Measurements from ENCODE around the gene PACSIN2. TPM values are rescaled to one million over a fixed set of nuclear protein-coding genes. Genes with fewer than 3 reads are reported as not detected.

The PACSIN2 gene
- total and polyA plus RNA-seq, 8 donors = 24.9 to 154 (median 71.6) TPM

GRCh38 chr22:42842658-42843370 lies 172.1 kb downstream of the PACSIN2 start:
- H3K9me3 ChIP-seq = no peaks in the 10 kb centered on the region
- WGBS, 5 donors = 88 to 92% (median 90%) methylated on average over 14 of the region's 14 CpGs
- H3K4me1 ChIP-seq = peaks cover 11 to 29% (median 25%) of the 10 kb centered on the region in 4 donors
- intact Hi-C loops (cut with DNase I; ENCODE audit: low total_unique reads) = no loop called here
- peaks cover 39 to 86% (median 77%) of the 10 kb centered on the region in 4 donors for H3K36me3 ChIP-seq
- H3K4me3 ChIP-seq = no peak overlapping the region
- peak overlapping the region in 1 of 5 donors; percentile 14 for H3K27ac ChIP-seq
- TF ChIP-seq EP300 (IDR thresholded peaks at IDR 0.05) (no peak), POLR2AphosphoS5 (IDR thresholded peaks at IDR 0.05) (no peak), POLR2A (IDR thresholded peaks at IDR 0.05) (no peak), CTCF (IDR thresholded peaks at IDR 0.05) (no peak)
- DNase-seq = no peak
- no peaks in the 10 kb centered on the region for H3K27me3 ChIP-seq

- no peaks in the 10 kb centered on the region for H3K9me3 ChIP-seq
- peak overlapping the region in 1 of 5 donors; percentile 11 for H3K27ac ChIP-seq
- no peaks in the 10 kb centered on the region for H3K27me3 ChIP-seq
- peaks cover 37 to 86% (median 78%) of the 10 kb centered on the region in 4 donors for H3K36me3 ChIP-seq
- intact Hi-C loops (cut with DNase I; ENCODE audit: low total_unique reads) = no loop called here
- TF ChIP-seq CTCF (IDR thresholded peaks at IDR 0.05) (no peak), EP300 (IDR thresholded peaks at IDR 0.05) (no peak), POLR2A (IDR thresholded peaks at IDR 0.05) (no peak), POLR2AphosphoS5 (IDR thresholded peaks at IDR 0.05) (no peak)
- H3K4me3 ChIP-seq = no peak overlapping the region
- 47 to 78% (median 55%) methylated on average over 3 of the region's 3 CpGs for WGBS, 5 donors
- peaks cover 11 to 26% (median 23%) of the 10 kb centered on the region in 4 donors for H3K4me1 ChIP-seq
- no peak for DNase-seq
Measured at GRCh38 chr22:42841444-42841843, 173.5 kb downstream of the PACSIN2 start.

GRCh38 chr22:42837556-42837955 lies 177.4 kb downstream of the PACSIN2 start:
- H3K36me3 ChIP-seq = peaks cover 56 to 86% (median 83%) of the 10 kb centered on the region in 4 donors
- no peak overlapping the region for H3K27ac ChIP-seq
- TF ChIP-seq POLR2A (IDR thresholded peaks at IDR 0.05) = no peak
- TF ChIP-seq EP300 (IDR thresholded peaks at IDR 0.05) = no peak
- 83 to 100% (median 92%) methylated on average over 4 of the region's 4 CpGs for WGBS, 5 donors
- DNase-seq = no peak
- H3K27me3 ChIP-seq = no peaks in the 10 kb centered on the region
- intact Hi-C loops (cut with DNase I; ENCODE audit: low total_unique reads) = no loop called here
- H3K9me3 ChIP-seq = no peaks in the 10 kb centered on the region
- H3K4me1 ChIP-seq = peaks cover 0 to 20% (median 10%) of the 10 kb centered on the region in 4 donors
- no peak overlapping the region for H3K4me3 ChIP-seq

GRCh38 chr22:42836026-42836425 lies 178.9 kb downstream of the PACSIN2 start:
- TF ChIP-seq POLR2A (IDR thresholded peaks at IDR 0.05) = no peak
- TF ChIP-seq EP300 (IDR thresholded peaks at IDR 0.05) = no peak
- no peak for TF ChIP-seq CTCF (IDR thresholded peaks at IDR 0.05)
- no peak for TF ChIP-seq POLR2AphosphoS5 (IDR thresholded peaks at IDR 0.05)

More at GRCh38 chr22:42836026-42836425, 178.9 kb downstream of the PACSIN2 start:
- Histone ChIP-seq H3K4me1 (peaks cover 0 to 20% (median 10%) of the 10 kb centered on the region in 4 donors), H3K36me3 (peaks cover 65 to 86% (median 85%) of the 10 kb centered on the region in 4 donors), H3K4me3 (no peak overlapping the region), H3K27me3 (no peaks in the 10 kb centered on the region), H3K9me3 (no peaks in the 10 kb centered on the region), H3K27ac (no peak overlapping the region)
- intact Hi-C loops (cut with DNase I; ENCODE audit: low total_unique reads) = no loop called here
- DNase-seq = no peak
- 94 to 100% (median 98%) methylated on average over 5 of the region's 5 CpGs for WGBS, 5 donors
